K562 (cell line): ENCODE results near the gene LCA5L. TPM values are rescaled to one million over a fixed set of nuclear protein-coding genes. Genes with fewer than 3 reads are reported as not detected.

Experiments
- DMBX1 ChIP-seq: fragments of 250-450 bp; sonication (Bioruptor Pico); IDR thresholded peaks from 2 replicates; pipeline ENCODE4 v1.8.0; 2022; ENCODE audit warnings: inconsistent platforms, mild to moderate bottlenecking, moderate library complexity, borderline replicate concordance
- NONO ChIP-seq, 2 experiments: fragments of 200-400 bp in 1 of 2; fragments of 450-650 bp in 1 of 2; formaldehyde crosslinking in 1 of 2; IDR thresholded peaks; 2 replicates each; pipeline ENCODE4 v1.6.1; 2017; ENCODE audit warnings: low read depth in 2 of 2, mild to moderate bottlenecking in 2 of 2, moderate library complexity in 2 of 2, low read length in 1 of 2
- POLR2A ChIP-seq: fragments of 450-650 bp; conservative IDR thresholded peaks from 2 replicates; pipeline ENCODE4 v1.6.1; 2016
- POLR2AphosphoS5 ChIP-seq: IDR thresholded peaks from 2 replicates; pipeline ENCODE4 v1.6.1; 2011; ENCODE audit warnings: mild to moderate bottlenecking, low read depth, low read length, moderate library complexity; ENCODE audit not compliant: control insufficient read depth, insufficient read depth
- SLC30A9 ChIP-seq: fragments of 250-450 bp; sonication (Bioruptor Pico); IDR thresholded peaks from 2 replicates; pipeline ENCODE4 v1.8.0; 2022; ENCODE audit warnings: mild to moderate bottlenecking, moderate library complexity
- SOX6 ChIP-seq: fragments of 450-650 bp; IDR thresholded peaks from 2 replicates; pipeline ENCODE4 v1.6.1; 2014; ENCODE audit warnings: mild to moderate bottlenecking
- XRCC5 ChIP-seq: fragments of 200-400 bp; formaldehyde crosslinking; IDR thresholded peaks from 2 replicates; pipeline ENCODE4 v1.6.1; 2017; ENCODE audit warnings: low read depth, mild to moderate bottlenecking, low read length
- ZBTB7A ChIP-seq: IDR thresholded peaks from 2 replicates; pipeline ENCODE4 v1.6.1; 2011; ENCODE audit warnings: low read depth, mild to moderate bottlenecking, low read length, moderate library complexity, borderline replicate concordance; ENCODE audit not compliant: control insufficient read depth
- ZFP30 ChIP-seq: fragments of 250-450 bp; sonication (Bioruptor Pico); IDR thresholded peaks from 2 replicates; pipeline ENCODE4 v1.8.0; 2022; ENCODE audit warnings: moderate library complexity, mild to moderate bottlenecking, inconsistent platforms, borderline replicate concordance
- ZNF121 ChIP-seq: sonication (generic); formaldehyde crosslinking; conservative IDR thresholded peaks from 2 replicates; pipeline ENCODE4 v1.8.0; 2022; ENCODE audit warnings: missing genetic modification reagents
- ZNF311 ChIP-seq: fragments of 250-450 bp; sonication (Bioruptor Pico); IDR thresholded peaks from 2 replicates; pipeline ENCODE4 v1.4.0; 2020; ENCODE audit warnings: mild to moderate bottlenecking, moderate library complexity
- ZNF518B ChIP-seq: fragments of 250-450 bp; sonication (Bioruptor Pico); IDR thresholded peaks from 2 replicates; pipeline ENCODE4 v1.5.0; 2021; ENCODE audit warnings: mild to moderate bottlenecking, moderate library complexity
- ZNF79 ChIP-seq: fragments of 250-450 bp; sonication (Bioruptor Pico); IDR thresholded peaks from 2 replicates; pipeline ENCODE4 v1.4.0; 2020; ENCODE audit warnings: low read depth, mild to moderate bottlenecking, moderate library complexity
- ZZZ3 ChIP-seq: fragments of 450-650 bp; IDR thresholded peaks from 2 replicates; pipeline ENCODE4 v1.6.1; 2016; ENCODE audit warnings: antibody characterized with exemption, mild to moderate bottlenecking, moderate library complexity
- polyA plus RNA-seq, 8 experiments: library from polyadenylated mRNA; depleted of rRNA in 4 of 8; stranded (reverse) in 5 of 8; unstranded in 3 of 8; fragments of >200 nt; fragmentation: Nextera tagmentation in 2 of 8; fragmentation: Illumina TruSeq in 1 of 8; extraction: Ambion mirVana in 2 of 8; extraction: Trizol in 1 of 8; gene quantifications; 2 replicates each; pipeline versions ENCODE4 v1.2.1 to v1.2.3, GENCODE V29; 2011 to 2014; ENCODE audit warnings: inconsistent platforms in 1 of 8, missing spikeins in 1 of 8
- total RNA-seq, 7 experiments: library from RNA; depleted of rRNA in 6 of 7; stranded (reverse); fragments of >200 nt in 6 of 7; fragmentation: Illumina TruSeq in 2 of 7; extraction: Trizol in 2 of 7; gene quantifications; 2 replicates each; pipeline versions ENCODE4 v1.2.1 to v1.2.3, GENCODE V29; 2011 to 2021; ENCODE audit warnings: low replicate concordance in 1 of 7
- TF ChIP-seq, protein P1 (sequence below): sonication (generic); formaldehyde crosslinking; IDR thresholded peaks from 2 replicates; pipeline ENCODE4 v1.8.1; 2023; ENCODE audit warnings: mild to moderate bottlenecking, missing genetic modification reagents
- TF ChIP-seq, protein P2 (sequence below): fragments of 450-650 bp; IDR thresholded peaks from 2 replicates; pipeline ENCODE4 v1.6.1; 2017; ENCODE audit warnings: mild to moderate bottlenecking, moderate library complexity
- TF ChIP-seq, protein P3 (sequence below): sonication (generic); formaldehyde crosslinking; IDR thresholded peaks from 2 replicates; pipeline ENCODE4 v1.8.0; 2022; ENCODE audit warnings: mild to moderate bottlenecking, missing genetic modification reagents

The LCA5L gene
- total and polyA plus RNA-seq, 9 of the 15 experiments (the other 6 are each of a cell fraction or from before 2014, with no cell fraction given) = 1.8 to 4.9 (median 3.8) TPM

GRCh38 chr21:39388038-39388810 lies 57.4 kb downstream of the LCA5L start (continued):
- TF ChIP-seq ZNF79 (CRISPR knock-in tag) = no peak
- TF ChIP-seq SLC30A9 (CRISPR knock-in tag) = no peak
- no peak for TF ChIP-seq POLR2AphosphoS5
- TF ChIP-seq ZZZ3 = peak; percentile 91
- TF ChIP-seq ZNF518B (CRISPR knock-in tag) = no peak
- peak; percentile 45; the same call in 1 of the 2 replicates for TF ChIP-seq SOX6
- TF ChIP-seq, protein P1, sequence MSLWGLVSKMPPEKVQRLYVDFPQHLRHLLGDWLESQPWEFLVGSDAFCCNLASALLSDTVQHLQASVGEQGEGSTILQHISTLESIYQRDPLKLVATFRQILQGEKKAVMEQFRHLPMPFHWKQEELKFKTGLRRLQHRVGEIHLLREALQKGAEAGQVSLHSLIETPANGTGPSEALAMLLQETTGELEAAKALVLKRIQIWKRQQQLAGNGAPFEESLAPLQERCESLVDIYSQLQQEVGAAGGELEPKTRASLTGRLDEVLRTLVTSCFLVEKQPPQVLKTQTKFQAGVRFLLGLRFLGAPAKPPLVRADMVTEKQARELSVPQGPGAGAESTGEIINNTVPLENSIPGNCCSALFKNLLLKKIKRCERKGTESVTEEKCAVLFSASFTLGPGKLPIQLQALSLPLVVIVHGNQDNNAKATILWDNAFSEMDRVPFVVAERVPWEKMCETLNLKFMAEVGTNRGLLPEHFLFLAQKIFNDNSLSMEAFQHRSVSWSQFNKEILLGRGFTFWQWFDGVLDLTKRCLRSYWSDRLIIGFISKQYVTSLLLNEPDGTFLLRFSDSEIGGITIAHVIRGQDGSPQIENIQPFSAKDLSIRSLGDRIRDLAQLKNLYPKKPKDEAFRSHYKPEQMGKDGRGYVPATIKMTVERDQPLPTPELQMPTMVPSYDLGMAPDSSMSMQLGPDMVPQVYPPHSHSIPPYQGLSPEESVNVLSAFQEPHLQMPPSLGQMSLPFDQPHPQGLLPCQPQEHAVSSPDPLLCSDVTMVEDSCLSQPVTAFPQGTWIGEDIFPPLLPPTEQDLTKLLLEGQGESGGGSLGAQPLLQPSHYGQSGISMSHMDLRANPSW (CRISPR knock-in tag) = no peak
- peak; percentile 9 for TF ChIP-seq POLR2A
- TF ChIP-seq ZFP30 (CRISPR knock-in tag) = no peak
- no peak for TF ChIP-seq ZNF311 (CRISPR knock-in tag)
- TF ChIP-seq, protein P2, sequence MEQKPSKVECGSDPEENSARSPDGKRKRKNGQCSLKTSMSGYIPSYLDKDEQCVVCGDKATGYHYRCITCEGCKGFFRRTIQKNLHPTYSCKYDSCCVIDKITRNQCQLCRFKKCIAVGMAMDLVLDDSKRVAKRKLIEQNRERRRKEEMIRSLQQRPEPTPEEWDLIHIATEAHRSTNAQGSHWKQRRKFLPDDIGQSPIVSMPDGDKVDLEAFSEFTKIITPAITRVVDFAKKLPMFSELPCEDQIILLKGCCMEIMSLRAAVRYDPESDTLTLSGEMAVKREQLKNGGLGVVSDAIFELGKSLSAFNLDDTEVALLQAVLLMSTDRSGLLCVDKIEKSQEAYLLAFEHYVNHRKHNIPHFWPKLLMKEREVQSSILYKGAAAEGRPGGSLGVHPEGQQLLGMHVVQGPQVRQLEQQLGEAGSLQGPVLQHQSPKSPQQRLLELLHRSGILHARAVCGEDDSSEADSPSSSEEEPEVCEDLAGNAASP = no peak
- TF ChIP-seq ZNF121 (CRISPR knock-in tag) = no peak
- TF ChIP-seq DMBX1 (CRISPR knock-in tag) = 0 out of 2 replicates have a peak, but pooled peaks have one; percentile 9
- TF ChIP-seq XRCC5 = 0 out of 2 replicates have a peak, but pooled peaks have one; percentile 66
- TF ChIP-seq, protein P3, sequence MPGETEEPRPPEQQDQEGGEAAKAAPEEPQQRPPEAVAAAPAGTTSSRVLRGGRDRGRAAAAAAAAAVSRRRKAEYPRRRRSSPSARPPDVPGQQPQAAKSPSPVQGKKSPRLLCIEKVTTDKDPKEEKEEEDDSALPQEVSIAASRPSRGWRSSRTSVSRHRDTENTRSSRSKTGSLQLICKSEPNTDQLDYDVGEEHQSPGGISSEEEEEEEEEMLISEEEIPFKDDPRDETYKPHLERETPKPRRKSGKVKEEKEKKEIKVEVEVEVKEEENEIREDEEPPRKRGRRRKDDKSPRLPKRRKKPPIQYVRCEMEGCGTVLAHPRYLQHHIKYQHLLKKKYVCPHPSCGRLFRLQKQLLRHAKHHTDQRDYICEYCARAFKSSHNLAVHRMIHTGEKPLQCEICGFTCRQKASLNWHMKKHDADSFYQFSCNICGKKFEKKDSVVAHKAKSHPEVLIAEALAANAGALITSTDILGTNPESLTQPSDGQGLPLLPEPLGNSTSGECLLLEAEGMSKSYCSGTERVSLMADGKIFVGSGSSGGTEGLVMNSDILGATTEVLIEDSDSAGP (CRISPR knock-in tag) = 0 out of 2 replicates have a peak, but pooled peaks have one; percentile 17
- peak; percentile 35; the same call in 1 of the 2 replicates for TF ChIP-seq ZBTB7A
- TF ChIP-seq NONO (IDR thresholded peaks at IDR 0.05; ENCODE audit: low read depth in 2 of 2, low read length in 1 of 2) = peak in 1 of 2 experiments; percentile 85; a peak in 2 of 4 replicates
